ENCODE results near the gene WNK2.
A peak's percentile ranks its signal among the peaks of the same experiment; 100 is the strongest.

WNK2 gene

GRCh38 chr9:93256878-93257807 lies 73.2 kb downstream of the WNK2 start:
- no peak for DNase-seq

GRCh38 chr9:93257808-93258331 lies 73.9 kb downstream of the WNK2 start:
- DNase-seq: no peak

- no peak for DNase-seq
Observed at GRCh38 chr9:93258419-93258817, 74.5 kb downstream of the WNK2 start.

DNA sequence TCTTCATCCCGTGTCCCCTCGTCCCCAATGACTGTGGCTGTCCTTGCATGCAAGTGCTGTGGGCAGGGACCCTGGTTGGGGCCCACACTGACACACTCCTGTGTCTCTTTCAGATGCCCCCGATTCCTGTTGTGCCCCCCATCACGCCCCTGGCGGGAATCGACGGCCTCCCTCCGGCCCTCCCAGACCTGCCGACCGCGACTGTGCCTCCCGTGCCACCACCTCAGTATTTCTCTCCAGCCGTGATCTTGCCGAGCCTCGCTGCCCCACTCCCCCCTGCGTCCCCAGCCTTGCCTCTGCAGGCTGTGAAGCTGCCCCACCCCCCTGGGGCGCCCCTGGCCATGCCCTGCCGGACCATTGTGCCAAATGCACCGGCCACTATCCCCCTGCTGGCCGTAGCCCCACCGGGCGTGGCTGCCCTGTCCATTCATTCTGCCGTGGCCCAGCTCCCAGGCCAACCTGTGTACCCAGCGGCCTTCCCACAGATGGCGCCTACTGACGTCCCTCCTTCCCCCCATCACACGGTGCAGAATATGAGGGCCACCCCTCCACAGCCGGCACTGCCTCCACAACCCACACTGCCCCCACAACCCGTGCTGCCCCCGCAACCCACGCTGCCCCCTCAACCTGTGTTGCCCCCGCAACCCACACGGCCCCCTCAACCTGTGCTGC lies 75.0 kb downstream of the WNK2 start:
- no peak for DNase-seq

GRCh38 chr9:93259490-93260262 lies 75.7 kb downstream of the WNK2 start:
- DNase-seq: no peak

GRCh38 chr9:93260263-93261066 lies 76.5 kb downstream of the WNK2 start:
- DNase-seq: no peak

DNA sequence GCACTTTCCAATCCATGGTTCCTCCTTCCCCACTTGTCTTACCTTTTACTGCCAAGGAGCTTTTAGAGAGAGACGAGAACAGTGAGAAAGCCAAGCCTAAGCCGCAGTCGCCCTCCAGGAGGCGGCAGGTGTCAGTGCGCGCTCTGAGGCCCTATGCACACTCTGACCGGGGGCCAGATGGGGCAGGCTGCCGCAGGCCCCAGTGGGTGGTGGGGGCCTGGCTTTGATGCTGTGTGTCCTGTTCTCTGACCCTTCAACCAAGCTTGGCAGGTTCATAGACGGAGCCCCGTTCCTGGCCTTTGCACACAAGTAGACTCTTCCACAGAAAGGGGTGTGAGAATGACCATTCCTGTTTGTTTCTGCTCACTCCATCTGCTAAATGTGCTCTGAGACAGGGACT lies 77.3 kb downstream of the WNK2 start:
- DNase-seq: peak; percentile 18 to 62

DNA sequence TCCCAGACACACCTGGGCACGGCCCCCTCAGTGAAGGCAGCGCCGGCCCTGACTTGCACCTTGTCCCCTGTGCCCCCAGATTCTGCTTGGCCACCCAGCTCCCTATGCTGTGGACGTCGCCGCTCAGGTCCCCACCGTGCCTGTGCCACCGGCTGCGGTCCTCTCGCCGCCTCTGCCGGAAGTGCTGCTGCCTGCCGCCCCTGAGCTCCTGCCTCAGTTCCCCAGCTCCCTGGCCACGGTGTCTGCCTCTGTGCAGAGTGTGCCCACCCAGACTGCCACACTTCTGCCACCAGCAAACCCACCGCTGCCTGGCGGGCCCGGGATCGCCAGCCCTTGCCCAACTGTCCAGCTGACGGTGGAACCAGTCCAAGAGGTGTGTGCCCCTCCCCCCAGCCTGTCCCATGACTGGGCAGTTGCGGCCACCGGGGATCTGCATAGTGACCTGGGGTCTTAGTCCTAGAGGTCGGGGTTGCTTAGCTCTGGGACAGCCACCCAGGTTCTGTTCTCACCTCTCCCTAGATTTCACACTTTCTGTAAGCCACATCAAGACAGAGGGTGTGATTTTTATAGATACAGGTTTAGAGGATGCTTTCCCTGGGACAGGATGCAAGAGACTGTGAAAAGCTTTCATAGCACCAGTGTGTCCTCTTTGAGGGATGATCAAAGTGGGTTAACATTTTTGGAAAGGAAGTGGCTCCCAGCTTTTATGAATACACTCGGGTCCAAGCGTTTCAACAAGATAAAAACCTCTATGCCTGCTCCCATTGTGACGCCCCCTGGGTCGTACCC lies 78.0 kb downstream of the WNK2 start:
- no peak for DNase-seq

DNA sequence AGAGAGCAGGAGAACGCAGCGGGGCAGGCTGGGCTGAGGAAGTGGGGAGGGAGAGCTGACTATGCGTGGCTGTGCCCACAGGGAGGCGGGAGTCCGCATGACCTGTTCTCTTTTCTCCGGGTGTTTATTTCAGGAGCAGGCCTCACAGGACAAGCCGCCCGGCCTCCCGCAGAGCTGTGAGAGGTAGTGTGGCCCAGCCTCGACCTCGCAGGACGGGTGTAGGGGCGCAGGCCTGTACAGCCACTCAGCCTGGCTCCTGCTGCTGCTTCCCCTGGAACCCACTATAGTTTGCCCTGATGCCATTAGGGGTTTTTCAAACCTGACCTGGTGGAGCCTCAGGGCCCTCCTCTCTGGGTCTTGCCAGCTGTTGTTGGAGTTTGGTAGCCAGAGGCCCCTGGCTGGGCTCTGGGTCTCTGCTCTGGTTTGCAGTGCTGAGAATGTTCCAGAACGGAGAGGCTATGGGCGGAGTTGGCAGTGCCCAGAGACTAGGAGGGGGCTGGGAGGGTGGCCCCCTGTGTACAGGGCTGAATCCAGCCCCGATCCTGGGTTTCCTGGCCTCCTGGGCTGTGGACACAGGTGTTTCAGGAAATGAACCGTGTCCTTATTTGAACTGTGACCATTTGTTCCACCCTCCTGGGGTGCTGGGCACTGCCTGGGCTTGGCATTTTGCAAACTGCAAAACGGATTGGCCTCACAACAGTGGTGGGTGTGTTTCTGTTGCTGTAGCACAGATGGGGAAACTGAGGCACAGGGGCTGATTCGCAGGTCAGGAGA lies 78.8 kb downstream of the WNK2 start:
- no peak for DNase-seq

- DNase-seq: no peak
Observed at GRCh38 chr9:93263334-93264229, 79.6 kb downstream of the WNK2 start.

GRCh38 chr9:93264338-93265125 lies 80.6 kb downstream of the WNK2 start:
- no peak for DNase-seq

- DNase-seq: no peak
Observed at GRCh38 chr9:93265301-93265971, 81.5 kb downstream of the WNK2 start.

- no peak for DNase-seq
Observed at GRCh38 chr9:93265972-93266371, 82.0 kb downstream of the WNK2 start.

- DNase-seq: no peak
Observed at GRCh38 chr9:93266521-93267001, 82.6 kb downstream of the WNK2 start.

GRCh38 chr9:93267091-93267541 lies 83.2 kb downstream of the WNK2 start:
- no peak for DNase-seq

GRCh38 chr9:93267681-93268505 lies 84.0 kb downstream of the WNK2 start:
- no peak for DNase-seq

Data from NCI-H524 (cell line).